SK-N-MC (cell line): ENCODE results near the gene RARRES2.

Source experiments
- EZH2 ChIP-seq: fragments of 200-600 bp; sonication (generic); IDR thresholded peaks from one replicate; pipeline ENCODE4 v1.6.1; 2017; ENCODE audit warnings: antibody characterized with exemption
- FOXP2 ChIP-seq: optimal IDR thresholded peaks from 2 replicates; pipeline ENCODE3; 2011; ENCODE audit warnings: mild to moderate bottlenecking, moderate library complexity; ENCODE audit not compliant: insufficient read depth; ENCODE audit errors: extremely low read length, control extremely low read depth
- POLR2AphosphoS5 ChIP-seq: IDR thresholded peaks from 2 replicates; pipeline ENCODE4 v1.6.1; 2012; ENCODE audit warnings: mild to moderate bottlenecking, low read depth, low read length, borderline replicate concordance

GRCh38 chr7:150378115-150378852, 36.9 kb upstream of the RARRES2 start:
- TF ChIP-seq POLR2AphosphoS5 (no peak; the same call in 1 of the 2 replicates), EZH2 (no peak), FOXP2 (no peak)
